Measurements from ENCODE around the gene EAF1. TPM values are rescaled to one million over a fixed set of nuclear protein-coding genes. Genes with fewer than 3 reads are reported as not detected.

The EAF1 gene
- total RNA-seq, 1 experiment from 2014 or later = 28.3 TPM

DNA sequence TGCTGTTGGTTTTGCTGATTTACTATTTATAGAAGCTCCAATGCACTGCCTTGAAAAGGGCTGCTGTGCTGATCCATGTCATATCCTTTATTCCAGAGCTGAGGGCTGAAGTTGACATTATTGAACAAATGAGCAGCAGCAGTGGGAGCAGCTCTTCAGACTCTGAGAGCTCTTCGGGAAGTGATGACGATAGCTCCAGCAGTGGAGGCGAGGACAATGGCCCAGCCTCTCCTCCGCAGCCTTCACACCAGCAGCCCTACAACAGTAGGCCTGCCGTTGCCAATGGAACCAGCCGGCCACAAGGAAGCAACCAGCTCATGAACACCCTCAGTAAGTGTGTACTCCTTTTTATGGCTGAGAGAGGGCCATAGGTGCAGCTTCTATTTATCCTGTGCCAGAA lies 8.8 kb downstream of the EAF1 start:
- TF ChIP-seq, protein P1, sequence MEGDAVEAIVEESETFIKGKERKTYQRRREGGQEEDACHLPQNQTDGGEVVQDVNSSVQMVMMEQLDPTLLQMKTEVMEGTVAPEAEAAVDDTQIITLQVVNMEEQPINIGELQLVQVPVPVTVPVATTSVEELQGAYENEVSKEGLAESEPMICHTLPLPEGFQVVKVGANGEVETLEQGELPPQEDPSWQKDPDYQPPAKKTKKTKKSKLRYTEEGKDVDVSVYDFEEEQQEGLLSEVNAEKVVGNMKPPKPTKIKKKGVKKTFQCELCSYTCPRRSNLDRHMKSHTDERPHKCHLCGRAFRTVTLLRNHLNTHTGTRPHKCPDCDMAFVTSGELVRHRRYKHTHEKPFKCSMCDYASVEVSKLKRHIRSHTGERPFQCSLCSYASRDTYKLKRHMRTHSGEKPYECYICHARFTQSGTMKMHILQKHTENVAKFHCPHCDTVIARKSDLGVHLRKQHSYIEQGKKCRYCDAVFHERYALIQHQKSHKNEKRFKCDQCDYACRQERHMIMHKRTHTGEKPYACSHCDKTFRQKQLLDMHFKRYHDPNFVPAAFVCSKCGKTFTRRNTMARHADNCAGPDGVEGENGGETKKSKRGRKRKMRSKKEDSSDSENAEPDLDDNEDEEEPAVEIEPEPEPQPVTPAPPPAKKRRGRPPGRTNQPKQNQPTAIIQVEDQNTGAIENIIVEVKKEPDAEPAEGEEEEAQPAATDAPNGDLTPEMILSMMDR (IDR thresholded peaks at IDR 0.05; ENCODE audit: unreplicated experiment) = no peak
- H3K27ac Mint-ChIP-seq (ENCODE audit: low read depth, unreplicated experiment) = peak overlapping the region; percentile 71
- no peaks in the 10 kb centered on the region for H3K27me3 Mint-ChIP-seq (ENCODE audit: insufficient read depth, unreplicated experiment)
- H3K36me3 Mint-ChIP-seq (ENCODE audit: insufficient read depth, unreplicated experiment) = peaks cover 91% of the 10 kb centered on the region
- peaks cover 18% of the 10 kb centered on the region for H3K4me1 Mint-ChIP-seq (ENCODE audit: insufficient read depth, unreplicated experiment)
- CTCF ChIA-PET = interaction anchor here (0.9 kb wide), 1 partner anchor 37 kb away, joined by 3 read pairs; no protein-coding TSS in a partner anchor
- POLR2A ChIA-PET = no interaction called here
- intact Hi-C loops (cut with micrococcal nuclease) = no loop called here
- no TSS peak for BruUV-seq (replicated peaks)
- H3K4me3 Mint-ChIP-seq (ENCODE audit: unreplicated experiment) = no peak overlapping the region
- H3K9me3 Mint-ChIP-seq (ENCODE audit: unreplicated experiment) = no peaks in the 10 kb centered on the region
- no peak for DNase-seq (ENCODE audit: unreplicated experiment)

DNA sequence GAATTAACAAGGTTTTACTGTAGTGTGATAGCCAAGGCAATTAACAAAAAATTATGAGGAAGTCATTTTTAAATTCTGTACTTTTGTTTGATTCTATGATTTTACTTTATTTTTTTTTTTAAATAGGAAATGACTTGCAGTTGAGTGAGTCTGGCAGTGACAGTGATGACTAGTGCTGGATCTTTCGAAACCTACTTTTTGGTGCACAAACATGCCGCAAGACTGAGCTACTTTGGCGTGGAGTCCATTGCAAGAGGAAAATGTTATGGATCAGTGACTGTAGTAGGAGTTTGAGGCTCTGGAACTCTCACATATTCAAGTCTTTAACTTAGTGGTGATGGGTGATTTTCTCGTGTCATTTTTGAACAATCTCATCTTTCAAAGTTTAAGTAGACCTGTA lies 11.6 kb downstream of the EAF1 start:
- BruUV-seq (replicated peaks) = no TSS peak
- peak; percentile 58 for DNase-seq (ENCODE audit: unreplicated experiment)
- peaks cover 16% of the 10 kb centered on the region for H3K4me1 Mint-ChIP-seq (ENCODE audit: insufficient read depth, unreplicated experiment)
- TF ChIP-seq, protein P1 (IDR thresholded peaks at IDR 0.05; ENCODE audit: unreplicated experiment) = no peak
- H3K36me3 Mint-ChIP-seq (ENCODE audit: insufficient read depth, unreplicated experiment) = peaks cover 80% of the 10 kb centered on the region
- H3K27me3 Mint-ChIP-seq (ENCODE audit: insufficient read depth, unreplicated experiment) = no peaks in the 10 kb centered on the region
- H3K27ac Mint-ChIP-seq (ENCODE audit: low read depth, unreplicated experiment) = no peak overlapping the region
- no peak overlapping the region for H3K4me3 Mint-ChIP-seq (ENCODE audit: unreplicated experiment)
- POLR2A ChIA-PET = interaction anchor here (1.1 kb wide), 1 partner anchor 12 kb away, joined by 3 read pairs; no protein-coding TSS in a partner anchor
- intact Hi-C loops (cut with micrococcal nuclease) = no loop called here
- CTCF ChIA-PET = interaction anchor here (0.7 kb wide), 1 partner anchor 518 kb away, joined by 3 read pairs; no protein-coding TSS in a partner anchor
- H3K9me3 Mint-ChIP-seq (ENCODE audit: unreplicated experiment) = no peaks in the 10 kb centered on the region

DNA sequence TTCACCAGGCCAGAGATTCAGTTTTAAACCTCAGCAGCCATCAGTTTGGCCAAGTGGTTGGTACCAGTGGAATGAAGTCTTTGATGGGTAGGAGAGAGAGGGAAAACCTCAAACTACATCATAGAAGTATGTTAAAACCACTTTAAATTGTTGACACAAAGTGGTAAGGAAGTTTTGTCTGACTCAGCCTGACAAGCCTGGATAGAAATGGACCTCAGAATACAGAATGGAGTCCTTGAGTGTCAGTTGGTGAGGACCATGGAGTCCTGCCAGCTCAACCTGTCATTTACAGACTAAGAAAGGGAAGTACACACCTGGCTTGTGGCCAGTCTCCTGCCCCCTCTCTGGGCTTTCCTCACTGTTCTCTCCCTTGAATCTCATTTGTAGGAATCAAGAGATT lies 12.1 kb downstream of the EAF1 start:
- POLR2A ChIA-PET = interaction anchor here (1.1 kb wide), 1 partner anchor 13 kb away, joined by 3 read pairs; no protein-coding TSS in a partner anchor
- peak; percentile 39 for DNase-seq (ENCODE audit: unreplicated experiment)
- peaks cover 75% of the 10 kb centered on the region for H3K36me3 Mint-ChIP-seq (ENCODE audit: insufficient read depth, unreplicated experiment)
- H3K27ac Mint-ChIP-seq (ENCODE audit: low read depth, unreplicated experiment) = no peak overlapping the region
- TF ChIP-seq, protein P1 (IDR thresholded peaks at IDR 0.05; ENCODE audit: unreplicated experiment) = no peak
- CTCF ChIA-PET = no interaction called here
- H3K27me3 Mint-ChIP-seq (ENCODE audit: insufficient read depth, unreplicated experiment) = no peaks in the 10 kb centered on the region
- H3K4me3 Mint-ChIP-seq (ENCODE audit: unreplicated experiment) = no peak overlapping the region
- H3K4me1 Mint-ChIP-seq (ENCODE audit: insufficient read depth, unreplicated experiment) = peaks cover 16% of the 10 kb centered on the region
- intact Hi-C loops (cut with micrococcal nuclease) = no loop called here
- no peaks in the 10 kb centered on the region for H3K9me3 Mint-ChIP-seq (ENCODE audit: unreplicated experiment)
- BruUV-seq (replicated peaks) = no TSS peak

DNA sequence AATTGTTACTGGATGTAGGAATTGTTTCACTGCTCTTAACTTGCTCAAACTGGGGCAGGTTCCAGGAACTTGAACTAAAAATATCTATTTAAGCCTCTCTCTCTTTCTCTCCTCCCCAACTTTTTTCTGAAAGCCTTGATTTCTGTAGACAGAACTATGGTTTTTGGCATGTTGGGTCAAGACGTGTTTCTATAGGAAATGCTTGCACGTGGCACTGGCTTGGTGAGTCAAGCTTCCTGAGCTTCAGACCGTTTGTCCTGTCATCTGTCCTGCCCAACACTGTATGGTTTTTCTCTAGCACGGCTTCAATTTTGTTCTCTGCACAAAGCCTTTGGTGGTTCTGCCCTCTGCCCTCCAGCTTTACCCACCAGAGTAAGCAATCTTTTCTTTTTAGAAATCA lies 13.5 kb downstream of the EAF1 start:
- H3K4me1 Mint-ChIP-seq (ENCODE audit: insufficient read depth, unreplicated experiment) = peaks cover 16% of the 10 kb centered on the region
- POLR2A ChIA-PET = interaction anchor here (1.3 kb wide), 1 partner anchor 11 kb away, joined by 4 read pairs; no protein-coding TSS in a partner anchor
- peak; percentile 72 for DNase-seq (ENCODE audit: unreplicated experiment)
- intact Hi-C loops (cut with micrococcal nuclease) = no loop called here
- no peak overlapping the region for H3K4me3 Mint-ChIP-seq (ENCODE audit: unreplicated experiment)
- H3K9me3 Mint-ChIP-seq (ENCODE audit: unreplicated experiment) = no peaks in the 10 kb centered on the region
- no TSS peak for BruUV-seq (replicated peaks)
- no peaks in the 10 kb centered on the region for H3K27me3 Mint-ChIP-seq (ENCODE audit: insufficient read depth, unreplicated experiment)
- CTCF ChIA-PET = interaction anchor here (0.9 kb wide), 1 partner anchor 173 kb away, joined by 3 read pairs; no protein-coding TSS in a partner anchor
- H3K27ac Mint-ChIP-seq (ENCODE audit: low read depth, unreplicated experiment) = peak overlapping the region; percentile 2
- TF ChIP-seq, protein P1 (IDR thresholded peaks at IDR 0.05; ENCODE audit: unreplicated experiment) = no peak
- peaks cover 60% of the 10 kb centered on the region for H3K36me3 Mint-ChIP-seq (ENCODE audit: insufficient read depth, unreplicated experiment)
